Measurements from ENCODE around the gene SLC6A16. TPM values are rescaled to one million over a fixed set of nuclear protein-coding genes. Genes with fewer than 3 reads are reported as not detected.

The SLC6A16 gene
- total RNA-seq, 1 donor from 2014 or later, result 5.0 TPM

DNA sequence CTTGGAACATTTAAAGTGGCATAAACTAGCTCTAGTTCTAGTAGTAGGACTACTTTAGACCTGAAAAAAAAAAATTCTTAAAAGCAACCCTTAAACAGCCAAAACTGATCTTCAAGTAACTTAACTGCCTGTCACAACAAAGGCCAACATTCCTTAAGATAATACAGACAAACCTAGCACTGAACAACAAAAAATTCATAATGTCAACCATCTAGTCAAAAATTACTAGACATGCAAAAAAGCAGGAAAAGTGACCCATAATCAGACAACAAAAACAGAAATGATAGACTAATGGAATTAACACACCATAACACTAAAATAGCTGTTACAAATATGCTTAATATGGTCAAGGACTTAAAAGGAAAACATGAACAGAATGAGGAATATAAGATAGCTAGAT, 6.7 kb downstream of the SLC6A16 start:
- Mint-ChIP-seq H3K4me3 (no peak overlapping the region), H3K27ac (no peak overlapping the region), H3K27me3 (ENCODE audit: insufficient read depth, low read depth) (no peaks in the 10 kb centered on the region), H3K9me3 (peaks cover 42% of the 10 kb centered on the region), H3K36me3 (peaks cover 49% of the 10 kb centered on the region), H3K4me1 (peaks cover 7% of the 10 kb centered on the region)
- Histone ChIP-seq H3K4me1 (peaks cover 6% of the 10 kb centered on the region), H3K27ac (no peak overlapping the region), H3K9me3 (ENCODE audit: low read depth) (no peaks in the 10 kb centered on the region), H3K27me3 (no peaks in the 10 kb centered on the region), H4K20me1 (ENCODE audit: low read depth) (no peaks in the 10 kb centered on the region), H3K4me3 (no peak overlapping the region), H3K4me2 (no peak overlapping the region), H3K36me3 (peaks cover 8% of the 10 kb centered on the region), H3F3A (ENCODE audit: low read depth) (no peaks in the 10 kb centered on the region), H2AFZ (replicated peaks) (no peak overlapping the region), H3K79me2 (ENCODE audit: low read depth) (no peaks in the 10 kb centered on the region), H3K9ac (no peak overlapping the region)
- no peak for DNase-seq (ENCODE audit: low spot score)
- TF ChIP-seq, protein P1, sequence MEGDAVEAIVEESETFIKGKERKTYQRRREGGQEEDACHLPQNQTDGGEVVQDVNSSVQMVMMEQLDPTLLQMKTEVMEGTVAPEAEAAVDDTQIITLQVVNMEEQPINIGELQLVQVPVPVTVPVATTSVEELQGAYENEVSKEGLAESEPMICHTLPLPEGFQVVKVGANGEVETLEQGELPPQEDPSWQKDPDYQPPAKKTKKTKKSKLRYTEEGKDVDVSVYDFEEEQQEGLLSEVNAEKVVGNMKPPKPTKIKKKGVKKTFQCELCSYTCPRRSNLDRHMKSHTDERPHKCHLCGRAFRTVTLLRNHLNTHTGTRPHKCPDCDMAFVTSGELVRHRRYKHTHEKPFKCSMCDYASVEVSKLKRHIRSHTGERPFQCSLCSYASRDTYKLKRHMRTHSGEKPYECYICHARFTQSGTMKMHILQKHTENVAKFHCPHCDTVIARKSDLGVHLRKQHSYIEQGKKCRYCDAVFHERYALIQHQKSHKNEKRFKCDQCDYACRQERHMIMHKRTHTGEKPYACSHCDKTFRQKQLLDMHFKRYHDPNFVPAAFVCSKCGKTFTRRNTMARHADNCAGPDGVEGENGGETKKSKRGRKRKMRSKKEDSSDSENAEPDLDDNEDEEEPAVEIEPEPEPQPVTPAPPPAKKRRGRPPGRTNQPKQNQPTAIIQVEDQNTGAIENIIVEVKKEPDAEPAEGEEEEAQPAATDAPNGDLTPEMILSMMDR (IDR thresholded peaks at IDR 0.05), result no peak
- TF ChIP-seq EZH2phosphoT487 (IDR thresholded peaks at IDR 0.05), result no peak
- no peak for TF ChIP-seq EZH2 (IDR thresholded peaks at IDR 0.05)

GRCh38 chr19:49316284-49316683, 8.7 kb downstream of the SLC6A16 start:
- Histone ChIP-seq H3K4me1 (peaks cover 6% of the 10 kb centered on the region), H2AFZ (replicated peaks) (no peak overlapping the region), H3K4me2 (no peak overlapping the region), H3K27me3 (no peaks in the 10 kb centered on the region), H3K4me3 (no peak overlapping the region), H3K79me2 (ENCODE audit: low read depth) (no peaks in the 10 kb centered on the region), H3K9ac (no peak overlapping the region), H3K27ac (no peak overlapping the region), H3F3A (ENCODE audit: low read depth) (no peaks in the 10 kb centered on the region), H3K36me3 (no peaks in the 10 kb centered on the region), H4K20me1 (ENCODE audit: low read depth) (no peaks in the 10 kb centered on the region), H3K9me3 (ENCODE audit: low read depth) (no peaks in the 10 kb centered on the region)
- Mint-ChIP-seq H3K36me3 (peaks cover 43% of the 10 kb centered on the region), H3K27me3 (ENCODE audit: insufficient read depth, low read depth) (no peaks in the 10 kb centered on the region), H3K9me3 (peaks cover 25% of the 10 kb centered on the region), H3K4me3 (no peak overlapping the region), H3K27ac (no peak overlapping the region), H3K4me1 (peaks cover 7% of the 10 kb centered on the region)
- TF ChIP-seq EZH2 (IDR thresholded peaks at IDR 0.05), result no peak
- no peak for TF ChIP-seq EZH2phosphoT487 (IDR thresholded peaks at IDR 0.05)
- TF ChIP-seq, protein P1 (IDR thresholded peaks at IDR 0.05), result no peak
- DNase-seq (ENCODE audit: low spot score), result no peak

DNA sequence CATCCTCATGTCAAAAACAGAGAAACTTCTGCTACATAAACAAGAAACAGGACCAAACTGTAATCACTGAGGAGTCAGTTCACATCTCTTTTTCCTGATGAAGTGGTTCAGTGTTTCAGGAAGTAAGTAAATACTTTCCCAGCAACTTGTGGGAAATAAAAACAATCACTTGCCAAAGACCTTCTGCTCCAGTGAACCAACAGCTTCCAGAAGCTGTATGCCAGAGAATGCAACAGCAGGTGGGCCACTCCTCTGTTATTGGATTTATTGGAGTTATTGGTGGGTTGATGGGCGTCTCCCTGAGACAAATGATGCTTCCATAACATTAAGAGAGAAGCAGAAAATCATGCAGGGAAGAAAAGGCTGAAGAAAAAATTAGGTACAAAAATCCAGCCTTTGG, 9.9 kb downstream of the SLC6A16 start:
- H3K4me3 Mint-ChIP-seq, result no peak overlapping the region
- H3K4me1 Mint-ChIP-seq, result peaks cover 7% of the 10 kb centered on the region
- H3K27me3 ChIP-seq, result no peaks in the 10 kb centered on the region
- peak overlapping the region; percentile 43 for H3K27ac ChIP-seq
- no peak overlapping the region for H2AFZ ChIP-seq (replicated peaks)
- H3K4me1 ChIP-seq, result peaks cover 6% of the 10 kb centered on the region
- H3K36me3 Mint-ChIP-seq, result peaks cover 44% of the 10 kb centered on the region
- H3K79me2 ChIP-seq (ENCODE audit: low read depth), result no peaks in the 10 kb centered on the region
- H3K4me3 ChIP-seq, result no peak overlapping the region
- H4K20me1 ChIP-seq (ENCODE audit: low read depth), result no peaks in the 10 kb centered on the region
- no peak overlapping the region for H3K9ac ChIP-seq
- DNase-seq (ENCODE audit: low spot score), result peak; percentile 44
- no peak overlapping the region for H3K4me2 ChIP-seq
- H3F3A ChIP-seq (ENCODE audit: low read depth), result no peaks in the 10 kb centered on the region
- no peaks in the 10 kb centered on the region for H3K9me3 ChIP-seq (ENCODE audit: low read depth)
- no peak overlapping the region for H3K27ac Mint-ChIP-seq
- H3K27me3 Mint-ChIP-seq (ENCODE audit: insufficient read depth, low read depth), result no peaks in the 10 kb centered on the region
- peaks cover 17% of the 10 kb centered on the region for H3K9me3 Mint-ChIP-seq
- H3K36me3 ChIP-seq, result no peaks in the 10 kb centered on the region
- no peak for TF ChIP-seq EZH2 (IDR thresholded peaks at IDR 0.05)
- TF ChIP-seq EZH2phosphoT487 (IDR thresholded peaks at IDR 0.05), result no peak
- TF ChIP-seq, protein P1 (IDR thresholded peaks at IDR 0.05), result no peak

Measured in neural progenitor cell (in vitro differentiated cells).